Measurements from ENCODE around the gene TNFSF10.

The TNFSF10 gene

DNA sequence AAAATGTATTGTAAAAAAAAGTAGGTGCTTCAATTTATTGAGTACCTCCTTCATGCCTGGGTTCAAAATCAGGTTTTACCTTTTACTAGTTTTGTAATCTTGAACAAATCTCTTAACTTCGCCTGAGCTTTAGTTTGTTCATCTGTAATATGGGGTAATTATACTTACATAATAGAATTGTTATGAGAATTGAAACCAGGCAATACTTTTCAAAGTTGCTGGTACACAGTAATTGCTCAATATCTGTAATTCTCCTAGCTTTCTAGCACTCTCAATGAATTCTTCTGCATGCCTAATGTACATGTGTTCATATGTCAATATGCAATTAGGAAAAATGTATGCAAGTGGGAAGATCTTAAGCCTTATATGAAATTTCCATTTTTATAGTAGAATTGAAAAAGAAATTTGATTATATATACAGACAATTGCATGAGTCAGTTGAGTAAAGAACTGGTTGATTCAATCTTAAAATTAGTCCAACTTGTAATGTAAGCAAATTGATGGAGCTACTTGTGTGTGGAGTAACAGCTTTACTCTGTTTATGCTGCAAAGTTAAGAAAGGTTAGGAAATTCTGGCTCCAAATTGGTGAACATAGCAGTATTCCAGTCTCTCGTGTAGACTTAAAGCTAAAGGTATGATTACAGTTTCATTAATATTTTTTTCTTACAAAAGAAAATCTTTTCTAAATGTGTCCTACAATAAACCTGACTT, 4.1 kb downstream of the TNFSF10 start:
- DNase-seq (ENCODE audit: low read depth in 1 of 2, low spot score in 1 of 2) = no peak

DNA sequence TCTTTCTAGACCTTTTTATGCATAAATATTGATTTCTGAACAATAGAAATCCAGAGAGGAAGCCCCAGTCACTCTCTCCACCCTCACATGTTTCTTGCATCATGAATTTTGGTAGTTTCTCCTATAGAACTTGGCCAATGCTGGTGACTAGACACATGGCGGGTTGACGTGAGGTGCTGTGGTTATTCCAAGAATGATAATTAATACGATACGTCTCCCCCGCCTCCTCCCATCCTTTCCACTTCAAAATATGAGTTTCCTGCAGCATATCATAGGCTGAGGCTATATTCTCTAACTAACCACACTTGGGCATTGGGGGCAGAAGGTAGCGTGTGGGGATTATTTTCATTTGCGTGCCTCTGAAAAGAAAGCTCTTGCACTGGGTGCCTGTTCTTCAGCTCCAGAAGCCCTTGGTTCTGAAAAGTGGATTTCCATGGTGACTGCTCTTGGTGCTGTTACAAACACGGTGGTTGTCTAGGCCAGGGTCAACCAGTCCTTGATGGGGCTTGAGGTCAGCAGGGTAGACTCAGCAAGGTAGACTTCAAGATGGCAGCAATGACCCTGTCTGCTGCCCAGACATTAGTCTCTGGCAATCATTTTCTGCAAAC, 5.3 kb downstream of the TNFSF10 start:
- DNase-seq (ENCODE audit: low read depth in 1 of 2, low spot score in 1 of 2) = no peak

DNA sequence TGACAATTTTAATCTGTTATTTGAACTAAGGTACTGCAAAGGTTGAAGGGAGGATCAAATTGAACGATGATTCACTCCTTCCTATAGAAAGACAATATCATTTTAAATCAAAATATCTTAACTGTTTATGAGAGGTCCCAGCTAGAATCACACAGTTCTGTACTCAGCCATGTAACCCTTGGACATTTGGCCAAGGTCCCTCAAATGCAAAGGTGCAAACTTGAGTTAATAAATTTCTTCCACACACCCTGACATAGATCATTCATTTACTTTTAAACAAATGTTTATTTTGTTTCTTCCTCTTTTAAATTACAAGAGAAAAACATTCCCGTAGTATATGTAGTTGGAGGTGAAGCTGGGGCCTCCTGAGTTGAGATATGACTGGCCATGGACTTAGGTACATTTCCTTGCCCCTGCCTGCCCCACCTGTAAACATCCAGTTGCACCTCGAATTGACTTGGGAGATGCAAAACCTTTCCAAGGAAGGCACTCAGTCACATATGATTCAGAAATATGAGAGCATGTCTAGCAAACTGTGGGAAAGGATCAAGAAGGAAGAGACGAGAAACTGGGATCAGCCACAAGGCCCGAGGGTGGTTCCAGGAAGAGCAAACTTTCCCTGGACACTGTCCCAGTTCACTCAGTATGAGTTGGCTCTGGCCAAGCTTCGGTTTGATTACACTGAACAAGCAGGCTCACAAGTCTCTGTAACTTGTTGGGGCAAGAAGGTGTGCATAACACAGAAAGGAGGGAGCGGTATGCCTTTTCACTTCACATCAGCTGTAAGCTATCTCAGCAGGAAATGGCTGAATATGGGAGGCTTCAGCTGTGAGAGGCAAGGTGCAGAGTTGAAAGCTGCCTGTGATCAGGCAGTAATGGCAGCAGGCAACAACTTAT, 6.7 kb downstream of the TNFSF10 start:
- no peak for DNase-seq (ENCODE audit: low read depth in 1 of 2, low spot score in 1 of 2)

DNA sequence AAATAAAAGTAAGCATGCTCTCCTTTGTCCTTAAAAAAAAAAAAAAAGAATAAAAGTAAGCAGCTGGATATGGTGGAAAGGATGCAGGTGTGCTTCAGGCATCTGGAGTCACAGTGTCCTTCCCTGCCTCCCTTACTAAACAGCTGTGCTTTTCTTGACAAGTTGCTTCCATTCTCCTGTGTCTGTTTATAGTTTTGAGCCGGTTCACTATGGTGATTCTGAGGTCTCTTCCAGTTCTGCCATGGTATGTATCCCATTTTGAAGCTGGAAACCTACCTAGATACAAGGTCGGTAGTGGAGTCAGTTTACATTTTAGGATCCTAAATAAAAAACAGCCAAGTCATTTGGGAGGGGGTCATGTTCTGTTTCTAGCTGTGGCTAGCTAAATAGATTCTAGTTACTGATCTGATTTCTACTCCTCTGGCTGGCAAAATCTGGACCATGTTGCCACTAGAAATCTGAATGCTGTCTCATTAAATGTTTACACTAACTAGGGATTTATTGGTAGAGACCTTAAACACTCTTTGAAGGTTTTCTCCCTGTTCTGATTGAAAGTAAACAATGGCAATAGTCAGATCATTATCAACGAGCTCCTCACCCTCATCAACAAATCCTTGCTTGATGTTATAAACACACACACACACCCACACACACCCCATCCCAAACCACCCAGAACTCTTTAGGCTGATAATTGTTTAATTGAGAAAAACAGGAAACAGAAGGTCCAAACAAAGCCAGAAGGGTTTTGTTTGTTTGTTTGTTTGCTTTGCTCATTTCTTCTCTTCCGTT, 7.9 kb downstream of the TNFSF10 start:
- no peak for DNase-seq (ENCODE audit: low read depth in 1 of 2, low spot score in 1 of 2)

DNA sequence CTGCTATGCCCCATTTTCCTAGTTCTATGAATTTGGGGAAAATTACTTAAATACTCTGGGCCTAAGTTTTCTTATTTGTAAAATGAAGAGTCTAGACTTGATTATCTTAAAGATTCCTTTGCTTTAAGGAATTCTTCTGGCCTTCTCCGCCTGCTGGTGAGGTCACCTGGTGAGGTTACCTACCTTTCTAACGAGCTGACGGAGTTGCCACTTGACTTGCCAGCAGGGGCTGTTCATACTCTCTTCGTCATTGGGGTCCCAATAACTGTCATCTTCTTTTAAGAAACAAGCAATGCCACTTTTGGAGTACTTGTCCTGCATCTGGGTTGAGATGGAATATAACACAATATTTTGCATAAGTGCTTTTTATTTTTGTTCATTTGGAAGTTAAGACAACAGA, 8.6 kb downstream of the TNFSF10 start:
- no peak for DNase-seq (ENCODE audit: low read depth in 1 of 2, low spot score in 1 of 2)

DNA sequence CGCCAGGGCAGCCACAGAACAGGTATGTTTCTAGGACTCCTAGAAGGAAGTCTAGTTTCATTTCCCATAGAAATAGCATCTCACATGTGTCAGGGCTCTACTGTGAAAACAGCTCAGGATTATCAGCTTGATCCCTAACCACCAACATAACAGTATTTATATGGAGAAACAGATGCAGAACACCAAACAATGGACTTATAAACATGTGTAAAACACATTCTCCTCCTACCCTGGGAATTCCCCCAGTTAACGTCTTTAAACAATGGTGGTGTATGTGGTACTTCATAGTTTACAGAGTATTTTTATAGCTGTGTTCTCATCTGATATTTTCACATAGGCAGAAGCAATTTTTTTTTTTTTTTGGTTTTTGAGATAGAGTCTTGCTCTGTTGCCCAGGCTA, 9.7 kb downstream of the TNFSF10 start:
- no peak for DNase-seq (ENCODE audit: low read depth in 1 of 2, low spot score in 1 of 2)

DNA sequence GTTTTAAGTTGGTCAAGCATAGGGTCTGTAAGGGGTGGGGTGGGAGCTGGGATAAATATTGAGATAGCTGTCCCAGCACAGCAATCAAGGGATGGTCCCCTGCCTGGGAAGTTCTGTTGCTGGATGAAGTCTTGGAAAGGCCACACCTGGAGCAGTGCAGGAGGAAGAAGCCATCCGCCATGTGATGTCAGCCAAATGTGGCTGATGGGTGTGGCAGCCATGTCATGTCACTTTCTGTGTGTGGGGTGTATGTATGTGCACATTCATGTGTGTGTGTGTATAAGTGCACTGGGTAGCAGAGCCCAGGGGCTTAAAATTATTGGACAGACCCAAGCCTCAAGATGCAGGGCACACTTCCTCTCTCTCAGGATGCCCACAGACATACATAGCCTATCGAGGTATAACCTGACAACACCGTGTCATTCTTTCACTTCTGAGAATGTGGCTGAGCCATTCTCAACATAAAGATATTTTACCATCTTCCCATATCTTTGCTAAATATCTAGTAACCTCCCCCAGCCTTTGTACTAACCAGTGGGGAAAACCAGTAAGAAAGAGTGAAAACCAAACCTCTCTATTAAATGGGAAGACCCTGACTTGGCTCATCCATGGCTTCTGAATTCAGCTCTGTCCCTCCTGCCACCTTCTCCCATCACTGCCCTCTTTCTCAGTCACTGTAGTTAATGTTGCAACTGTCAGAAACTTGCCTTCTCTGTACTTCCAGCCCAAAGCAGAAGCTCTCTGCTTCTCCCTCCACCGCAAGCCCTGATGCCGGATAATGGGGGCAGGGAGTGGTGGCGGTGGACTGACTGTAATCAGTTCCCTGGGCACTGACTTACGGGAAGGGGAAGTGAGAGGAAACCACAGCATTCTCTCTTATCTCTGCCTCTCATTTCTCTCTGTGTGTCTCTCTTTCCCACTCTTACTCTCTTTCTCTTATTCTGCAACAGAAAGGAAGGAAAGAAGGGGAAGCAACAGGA, 11.2 kb downstream of the TNFSF10 start:
- DNase-seq (ENCODE audit: low read depth in 1 of 2, low spot score in 1 of 2) = no peak

DNA sequence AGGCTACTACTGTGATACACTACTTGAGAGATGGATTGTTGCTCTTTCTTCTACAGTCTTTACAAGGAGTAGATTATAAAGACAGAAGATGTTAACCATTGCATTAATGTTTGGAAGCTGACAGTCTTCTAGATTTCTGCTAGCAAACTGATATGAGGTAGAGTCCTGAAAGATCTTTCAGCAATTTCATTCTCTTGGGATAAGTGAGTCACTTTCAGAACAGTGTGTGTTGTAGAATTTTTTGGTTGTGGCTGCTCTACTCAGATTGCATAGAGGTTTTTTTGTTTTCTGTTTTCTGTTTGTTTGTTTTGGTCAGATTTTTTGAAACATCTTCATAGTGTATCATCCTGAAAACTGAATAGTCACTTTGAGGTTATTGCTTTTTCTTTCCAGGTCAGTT, 17.1 kb downstream of the TNFSF10 start:
- DNase-seq (ENCODE audit: low read depth in 1 of 2, low spot score in 1 of 2) = no peak

DNA sequence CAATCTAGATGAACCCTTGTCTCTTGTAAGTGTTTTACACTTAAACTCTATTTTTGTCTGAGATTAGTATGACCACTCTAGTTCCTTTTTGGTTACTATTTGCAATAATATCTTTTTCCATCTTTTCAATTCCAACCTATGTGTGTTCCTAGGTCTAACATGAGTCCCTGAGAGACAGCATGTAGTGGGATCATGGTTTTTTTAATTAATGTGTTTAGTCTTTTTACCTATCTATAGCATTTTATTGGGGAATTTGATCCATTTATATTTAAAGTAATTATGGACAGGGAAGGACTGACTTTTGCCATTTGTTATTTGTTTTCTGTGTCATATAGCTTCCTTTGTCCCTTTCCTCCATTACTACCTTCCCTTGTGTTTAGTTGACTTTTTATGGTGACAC, 21.7 kb downstream of the TNFSF10 start:
- no peak for DNase-seq (ENCODE audit: low read depth in 1 of 2, low spot score in 1 of 2)

DNA sequence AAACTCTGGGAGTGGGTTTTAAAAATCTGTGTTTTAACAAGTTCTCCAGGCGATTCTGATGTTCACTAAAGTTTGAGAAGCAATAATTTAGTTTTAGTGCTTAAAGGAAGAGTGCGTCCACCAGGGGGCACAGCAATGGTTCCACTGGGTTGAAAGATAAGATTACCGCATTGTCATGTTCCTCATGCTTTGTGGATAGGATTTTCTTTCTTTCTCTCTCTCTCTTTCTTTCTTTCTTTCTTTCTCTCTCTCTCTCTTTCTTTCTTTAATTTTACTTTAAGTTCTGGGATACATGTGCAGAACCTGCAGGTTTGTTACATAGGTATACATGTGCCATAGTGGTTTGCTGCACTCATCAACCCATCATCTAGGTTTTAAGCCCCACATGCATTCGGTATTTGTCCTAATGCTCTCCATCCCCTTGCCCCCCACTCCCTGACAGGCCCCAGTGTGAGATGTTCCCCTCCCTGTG, 33.0 kb downstream of the TNFSF10 start:
- DNase-seq (ENCODE audit: low read depth in 1 of 2, low spot score in 1 of 2) = peak; percentile 61 to 69

DNA sequence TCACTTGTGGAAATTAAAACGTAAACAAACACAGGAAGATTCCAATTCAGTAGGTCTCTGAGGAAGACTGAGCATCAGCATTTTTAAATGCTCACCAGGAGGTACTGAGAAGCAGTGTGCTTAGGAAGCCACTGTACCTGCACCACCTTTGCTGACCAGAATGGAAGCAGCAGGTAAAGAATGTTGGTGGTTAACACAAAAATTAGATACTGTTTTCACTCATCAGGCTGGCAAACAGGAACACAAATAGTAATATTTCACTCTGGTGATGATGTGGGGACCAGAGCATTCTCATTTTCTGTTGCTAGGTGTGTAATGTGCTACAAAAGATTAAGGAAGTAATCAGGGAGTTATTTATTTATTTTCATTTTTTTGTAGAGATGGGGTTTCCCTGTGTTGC, 45.1 kb downstream of the TNFSF10 start:
- no peak for DNase-seq (ENCODE audit: low read depth in 1 of 2, low spot score in 1 of 2)

DNA sequence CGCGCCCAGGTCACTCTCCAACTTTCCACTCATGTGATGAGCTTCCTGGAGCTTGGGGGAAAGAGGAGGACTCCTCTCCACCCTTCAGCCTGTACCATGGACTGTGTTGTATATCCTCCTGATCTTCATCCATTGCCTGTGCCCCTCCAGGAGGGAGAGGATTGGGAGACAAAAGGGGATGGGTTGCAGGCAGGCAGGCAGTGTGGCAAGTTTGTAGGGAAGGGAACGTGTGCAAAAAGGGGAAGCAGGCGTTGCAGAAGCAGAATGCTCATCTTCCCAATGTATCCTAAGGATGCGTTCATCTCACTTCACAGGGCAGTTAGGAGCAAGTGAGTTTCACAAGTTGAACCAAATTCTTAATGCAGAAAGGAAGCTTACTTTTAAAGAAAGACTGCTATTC, 46.9 kb downstream of the TNFSF10 start:
- no peak for DNase-seq (ENCODE audit: low read depth in 1 of 2, low spot score in 1 of 2)

DNA sequence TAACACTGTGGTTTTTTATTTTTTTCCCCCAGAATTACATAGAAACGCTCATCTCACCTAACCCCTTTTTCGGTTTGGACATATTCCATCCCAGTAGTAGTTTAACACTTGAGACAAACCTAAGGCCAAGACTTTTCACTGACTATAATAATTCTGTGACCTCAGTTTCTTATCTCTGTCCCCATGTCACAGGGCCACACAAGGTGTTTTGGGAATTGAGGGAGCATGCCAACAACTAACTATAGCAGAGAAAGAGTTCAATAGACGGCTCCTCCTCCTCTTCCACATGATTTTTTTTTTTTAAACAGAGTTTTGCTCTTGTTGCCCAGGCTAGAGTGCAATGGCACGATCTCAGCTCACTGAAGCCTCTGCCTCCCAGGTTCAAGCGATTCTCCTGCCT, 47.5 kb downstream of the TNFSF10 start:
- DNase-seq (ENCODE audit: low read depth in 1 of 2, low spot score in 1 of 2) = no peak

DNA sequence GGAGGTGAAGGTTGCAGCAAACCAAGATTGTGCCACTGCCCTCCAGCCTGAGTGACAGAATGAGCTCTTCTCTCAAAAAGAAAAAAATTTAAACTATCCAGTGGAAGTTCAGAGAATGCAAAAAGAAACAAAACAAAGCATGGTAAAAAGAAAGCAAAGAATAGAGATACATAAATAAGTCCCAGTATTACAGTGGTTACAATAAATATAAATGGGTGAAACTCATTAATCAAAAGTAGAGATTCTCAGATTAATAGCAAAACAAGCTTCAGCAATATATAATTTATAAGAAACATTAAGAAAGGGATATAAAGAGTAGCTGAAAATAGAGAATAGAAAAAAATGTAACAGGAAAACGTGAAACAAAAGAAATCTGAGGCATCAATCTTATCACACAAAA, 51.3 kb downstream of the TNFSF10 start:
- DNase-seq (ENCODE audit: low read depth in 1 of 2, low spot score in 1 of 2) = no peak

DNA sequence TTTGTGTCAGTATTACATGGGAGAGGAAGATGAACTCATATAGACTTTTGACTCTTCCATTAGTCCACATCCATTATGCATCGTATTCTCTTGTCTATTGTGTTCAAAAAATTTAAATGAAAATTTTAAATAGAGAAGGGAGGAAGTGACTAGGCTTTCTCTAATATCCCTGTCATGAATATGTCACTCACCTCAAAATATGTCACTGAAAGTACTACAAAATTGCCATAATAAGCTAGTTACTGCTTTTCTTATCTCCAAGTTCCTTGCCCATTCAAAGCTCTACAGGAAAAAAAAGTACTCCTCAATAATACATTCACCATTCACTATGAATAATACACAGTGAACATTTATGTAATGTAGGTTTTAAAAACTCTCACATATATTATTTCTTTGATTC, 52.6 kb downstream of the TNFSF10 start:
- DNase-seq (ENCODE audit: low read depth in 1 of 2, low spot score in 1 of 2) = no peak

DNA sequence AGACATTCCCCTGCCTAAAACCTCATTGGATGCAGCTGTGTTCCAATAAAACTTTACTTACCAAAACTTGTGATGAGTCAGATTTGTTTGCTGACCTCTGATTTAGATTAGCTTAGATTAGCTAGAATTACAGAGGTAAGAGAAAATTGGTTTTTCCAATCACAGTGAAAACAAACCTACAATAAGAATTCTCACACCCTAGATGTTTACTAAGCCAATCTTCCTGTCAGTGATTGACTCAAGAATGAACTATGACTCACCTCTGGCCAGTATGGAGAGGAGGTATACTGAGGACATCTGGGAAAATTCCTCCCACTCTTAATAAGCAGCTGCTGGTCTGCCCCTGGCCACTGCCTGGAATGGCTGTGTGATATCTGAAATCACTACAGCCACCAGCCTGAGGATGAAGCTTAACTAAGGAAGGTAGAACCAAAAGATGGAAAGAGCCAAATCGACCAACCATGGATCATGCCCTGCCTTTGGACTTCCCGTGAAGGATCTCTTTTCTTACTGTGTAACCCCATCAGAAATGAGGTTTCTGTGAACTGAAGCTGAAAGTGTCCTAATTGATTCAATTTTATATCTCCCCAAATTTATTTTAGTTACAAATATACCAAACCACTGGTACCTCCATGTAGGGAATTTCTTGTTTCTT, 55.9 kb downstream of the TNFSF10 start:
- DNase-seq (ENCODE audit: low read depth in 1 of 2, low spot score in 1 of 2) = no peak

DNA sequence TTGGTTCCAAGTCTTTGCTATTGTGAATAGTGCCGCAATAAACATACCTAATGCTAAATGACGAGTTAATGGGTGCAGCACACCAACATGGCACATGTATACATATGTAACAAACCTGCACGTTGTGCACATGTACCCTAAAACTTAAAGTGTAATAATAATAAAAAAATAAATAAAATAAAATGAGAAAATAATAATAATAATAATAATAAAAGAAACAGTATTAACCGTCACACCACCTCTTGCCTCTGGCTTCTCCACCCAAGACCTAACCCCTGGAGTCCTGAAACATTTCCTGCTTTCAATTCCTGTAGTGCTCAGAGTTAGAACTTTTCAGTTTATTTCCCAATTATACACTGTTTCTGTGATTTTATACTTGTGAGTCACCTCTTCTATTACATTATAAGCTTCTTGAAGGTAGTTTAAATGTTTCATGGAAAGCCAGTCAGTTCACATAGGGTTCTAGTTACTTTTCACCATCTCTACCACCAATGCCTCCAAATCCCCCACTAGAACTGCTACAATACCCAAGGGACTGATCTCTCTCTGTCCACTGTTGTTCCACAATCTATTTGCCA, 56.6 kb downstream of the TNFSF10 start:
- no peak for DNase-seq (ENCODE audit: low read depth in 1 of 2, low spot score in 1 of 2)

DNA sequence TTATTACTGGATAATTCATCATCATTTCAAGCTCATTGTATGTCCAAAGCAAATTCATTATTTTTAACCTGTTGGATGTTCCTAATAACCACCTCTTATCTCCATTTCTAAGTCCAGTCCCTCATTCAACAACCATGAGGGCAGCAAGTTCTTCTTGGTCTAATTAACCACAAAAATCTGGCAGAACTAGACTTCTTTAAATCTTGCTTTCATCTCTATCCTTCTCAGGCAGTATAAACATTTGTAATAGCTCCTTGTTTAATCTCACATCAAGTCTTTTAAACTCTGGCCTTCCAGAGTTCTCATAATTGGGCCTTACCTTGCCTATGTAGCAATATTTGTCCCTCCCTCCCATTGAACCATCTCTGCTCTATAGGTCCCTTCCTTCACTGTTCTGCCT, 57.9 kb downstream of the TNFSF10 start:
- DNase-seq (ENCODE audit: low read depth in 1 of 2, low spot score in 1 of 2) = no peak

DNA sequence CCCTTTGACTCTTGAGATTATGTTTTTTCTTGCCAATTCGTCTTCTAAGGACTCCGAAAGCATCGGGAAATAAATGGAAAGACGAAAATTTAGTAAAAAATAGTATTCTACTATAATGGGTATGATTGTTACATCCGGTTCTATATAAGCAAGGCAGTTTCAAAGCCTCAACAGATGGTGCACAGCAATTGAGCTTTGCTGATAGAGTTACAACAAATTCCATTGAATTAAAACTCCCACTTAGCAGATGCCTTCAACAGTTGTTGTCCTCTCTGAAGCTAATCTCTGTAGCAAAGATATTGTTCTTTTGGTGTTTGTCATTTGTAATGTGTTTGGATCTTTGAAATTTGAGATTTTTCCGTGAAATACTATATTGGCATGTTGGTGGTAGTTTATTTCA, 58.9 kb downstream of the TNFSF10 start:
- DNase-seq (ENCODE audit: low read depth in 1 of 2, low spot score in 1 of 2) = no peak
